NCI-H2029 treated with DMSO at 0.1 percent for 48 hours (cell line): Measurements from ENCODE around the gene NRP1.

Experiments used
- DNase-seq: peaks from one replicate; lab custom pipeline; 2025; lab: John Stamatoyannopoulos, UW

NRP1 gene

GRCh38 chr10:33260403-33261149, 73.9 kb downstream of the NRP1 start:
- no peak for DNase-seq

- no peak for DNase-seq
Measured at GRCh38 chr10:33258967-33259366, 75.5 kb downstream of the NRP1 start.

GRCh38 chr10:33257439-33258080, 76.9 kb downstream of the NRP1 start:
- no peak for DNase-seq

GRCh38 chr10:33256458-33256857, 78.0 kb downstream of the NRP1 start:
- no peak for DNase-seq

- DNase-seq: no peak
Measured at GRCh38 chr10:33254556-33255160, 79.8 kb downstream of the NRP1 start.

- DNase-seq: no peak
Measured at GRCh38 chr10:33253411-33253810, 81.1 kb downstream of the NRP1 start.

- DNase-seq: no peak
Measured at GRCh38 chr10:33252794-33253203, 81.7 kb downstream of the NRP1 start.

GRCh38 chr10:33252324-33252723, 82.1 kb downstream of the NRP1 start:
- DNase-seq: no peak

GRCh38 chr10:33249659-33250345, 84.7 kb downstream of the NRP1 start:
- no peak for DNase-seq

GRCh38 chr10:33249137-33249536, 85.3 kb downstream of the NRP1 start:
- no peak for DNase-seq

GRCh38 chr10:33248638-33249037, 85.8 kb downstream of the NRP1 start:
- DNase-seq: no peak

- no peak for DNase-seq
Measured at GRCh38 chr10:33247221-33247922, 87.1 kb downstream of the NRP1 start.

GRCh38 chr10:33245343-33245742, 89.1 kb downstream of the NRP1 start:
- no peak for DNase-seq

- DNase-seq: no peak
Measured at GRCh38 chr10:33244354-33244967, 90.0 kb downstream of the NRP1 start.

- DNase-seq: no peak
Measured at GRCh38 chr10:33243703-33244102, 90.8 kb downstream of the NRP1 start.

GRCh38 chr10:33242931-33243330, 91.5 kb downstream of the NRP1 start:
- no peak for DNase-seq

- no peak for DNase-seq
Measured at GRCh38 chr10:33241351-33241750, 93.1 kb downstream of the NRP1 start.

GRCh38 chr10:33240931-33241330, 93.5 kb downstream of the NRP1 start:
- no peak for DNase-seq

- DNase-seq: no peak
Measured at GRCh38 chr10:33240258-33240657, 94.2 kb downstream of the NRP1 start.

GRCh38 chr10:33239257-33239656, 95.2 kb downstream of the NRP1 start:
- DNase-seq: no peak

- no peak for DNase-seq
Measured at GRCh38 chr10:33238643-33239042, 95.8 kb downstream of the NRP1 start.
